PC-3 (cell line): ENCODE data around the gene DDX10.

Source experiments
- EZH2 ChIP-seq: fragments of 300-600 bp; sonication (generic); IDR thresholded peaks from one replicate; pipeline ENCODE4 v1.6.1; 2017; ENCODE audit warnings: antibody characterized with exemption, mild to moderate bottlenecking, low read length; ENCODE audit not compliant: unreplicated experiment
- TF ChIP-seq, protein P1 (sequence below): fragments of 300-600 bp; sonication (generic); conservative IDR thresholded peaks from 2 replicates; pipeline ENCODE4 v1.5.1; 2017; ENCODE audit warnings: antibody characterized with exemption, low read depth, mild to moderate bottlenecking, low read length

DNA sequence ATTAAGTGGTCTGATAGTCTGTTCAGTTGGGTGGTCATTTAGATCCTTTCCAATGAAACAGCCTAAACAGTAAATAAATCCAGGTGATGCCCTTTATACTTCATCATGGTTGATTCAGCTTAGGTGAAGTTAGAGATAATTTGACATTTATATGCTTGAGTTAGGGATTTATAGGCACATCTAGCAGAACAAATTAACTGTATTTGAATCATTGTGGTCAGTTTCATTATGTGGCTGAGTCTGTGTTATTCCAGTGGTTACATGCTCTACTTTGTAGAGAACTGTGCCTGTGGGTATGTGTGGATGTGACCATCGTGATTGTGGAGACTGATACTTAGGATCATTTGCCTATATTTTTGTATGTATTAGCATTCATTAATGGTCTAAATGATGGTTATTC, 194.6 kb downstream of the DDX10 start:
- TF ChIP-seq, protein P1, sequence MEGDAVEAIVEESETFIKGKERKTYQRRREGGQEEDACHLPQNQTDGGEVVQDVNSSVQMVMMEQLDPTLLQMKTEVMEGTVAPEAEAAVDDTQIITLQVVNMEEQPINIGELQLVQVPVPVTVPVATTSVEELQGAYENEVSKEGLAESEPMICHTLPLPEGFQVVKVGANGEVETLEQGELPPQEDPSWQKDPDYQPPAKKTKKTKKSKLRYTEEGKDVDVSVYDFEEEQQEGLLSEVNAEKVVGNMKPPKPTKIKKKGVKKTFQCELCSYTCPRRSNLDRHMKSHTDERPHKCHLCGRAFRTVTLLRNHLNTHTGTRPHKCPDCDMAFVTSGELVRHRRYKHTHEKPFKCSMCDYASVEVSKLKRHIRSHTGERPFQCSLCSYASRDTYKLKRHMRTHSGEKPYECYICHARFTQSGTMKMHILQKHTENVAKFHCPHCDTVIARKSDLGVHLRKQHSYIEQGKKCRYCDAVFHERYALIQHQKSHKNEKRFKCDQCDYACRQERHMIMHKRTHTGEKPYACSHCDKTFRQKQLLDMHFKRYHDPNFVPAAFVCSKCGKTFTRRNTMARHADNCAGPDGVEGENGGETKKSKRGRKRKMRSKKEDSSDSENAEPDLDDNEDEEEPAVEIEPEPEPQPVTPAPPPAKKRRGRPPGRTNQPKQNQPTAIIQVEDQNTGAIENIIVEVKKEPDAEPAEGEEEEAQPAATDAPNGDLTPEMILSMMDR: no peak
- TF ChIP-seq EZH2: no peak
